ENCODE data around the gene IL17F.

IL17F gene

GRCh38 chr6:52230685-52231084 is 13.6 kb downstream of the IL17F start:
- Histone ChIP-seq H3K4me3 (ENCODE audit: low read length) (no peak overlapping the region), H4K5ac (ENCODE audit: low read length) (no peak overlapping the region), H3K23ac (ENCODE audit: low read length) (no peak overlapping the region), H3K27ac (ENCODE audit: low read depth, low read length) (no peak overlapping the region), H2AK5ac (ENCODE audit: low read length) (no peak overlapping the region), H3K27me3 (ENCODE audit: insufficient read depth, low read length, poor library complexity) (no peaks in the 10 kb centered on the region), H3K79me2 (ENCODE audit: control insufficient read depth, insufficient read depth, low read length) (no peaks in the 10 kb centered on the region), H3K9ac (ENCODE audit: low read length) (no peak overlapping the region), H2BK120ac (ENCODE audit: low read depth, low read length) (no peak overlapping the region), H2BK15ac (replicated peaks; ENCODE audit: low read depth) (no peak overlapping the region), H2BK5ac (ENCODE audit: low read length) (no peak overlapping the region), H3K79me1 (ENCODE audit: low read length) (no peaks in the 10 kb centered on the region), H3K4me2 (ENCODE audit: low read length) (no peak overlapping the region), H3K4ac (ENCODE audit: low read depth, low read length) (no peak overlapping the region), H3K4me1 (ENCODE audit: control insufficient read depth, low read depth, low read length) (no peaks in the 10 kb centered on the region), H3K56ac (ENCODE audit: low read length) (no peak overlapping the region), H4K8ac (ENCODE audit: low read depth, low read length) (no peak overlapping the region), H3K36me3 (ENCODE audit: control insufficient read depth, insufficient read depth, low read length) (no peaks in the 10 kb centered on the region), H3K18ac (ENCODE audit: low read length) (no peak overlapping the region)
- DNase-seq: no peak
- no CpG with 5 or more reads among the region's 1 CpG for WGBS (ENCODE audit: extremely low coverage, insufficient coverage, low lambda C conversion rate)

GRCh38 chr6:52227495-52227894 is 16.8 kb downstream of the IL17F start:
- Histone ChIP-seq H3K79me2 (ENCODE audit: control insufficient read depth, insufficient read depth, low read length) (no peaks in the 10 kb centered on the region), H3K79me1 (ENCODE audit: low read length) (no peaks in the 10 kb centered on the region), H2BK5ac (ENCODE audit: low read length) (no peak overlapping the region), H3K4me3 (ENCODE audit: low read length) (no peak overlapping the region), H3K23ac (ENCODE audit: low read length) (no peak overlapping the region), H3K9ac (ENCODE audit: low read length) (no peak overlapping the region), H3K56ac (ENCODE audit: low read length) (no peak overlapping the region), H3K4me2 (ENCODE audit: low read length) (no peak overlapping the region), H3K27ac (ENCODE audit: low read depth, low read length) (no peak overlapping the region), H3K4me1 (ENCODE audit: control insufficient read depth, low read depth, low read length) (no peaks in the 10 kb centered on the region), H3K4ac (ENCODE audit: low read depth, low read length) (no peak overlapping the region), H2AK5ac (ENCODE audit: low read length) (no peak overlapping the region), H4K8ac (ENCODE audit: low read depth, low read length) (no peak overlapping the region), H2BK120ac (ENCODE audit: low read depth, low read length) (no peak overlapping the region), H2BK15ac (replicated peaks; ENCODE audit: low read depth) (no peak overlapping the region), H4K5ac (ENCODE audit: low read length) (no peak overlapping the region), H3K18ac (ENCODE audit: low read length) (no peak overlapping the region), H3K36me3 (ENCODE audit: control insufficient read depth, insufficient read depth, low read length) (no peaks in the 10 kb centered on the region), H3K27me3 (ENCODE audit: insufficient read depth, low read length, poor library complexity) (no peaks in the 10 kb centered on the region)
- WGBS (ENCODE audit: extremely low coverage, insufficient coverage, low lambda C conversion rate): no CpG with 5 or more reads among the region's 1 CpG
- no peak for DNase-seq

DNA sequence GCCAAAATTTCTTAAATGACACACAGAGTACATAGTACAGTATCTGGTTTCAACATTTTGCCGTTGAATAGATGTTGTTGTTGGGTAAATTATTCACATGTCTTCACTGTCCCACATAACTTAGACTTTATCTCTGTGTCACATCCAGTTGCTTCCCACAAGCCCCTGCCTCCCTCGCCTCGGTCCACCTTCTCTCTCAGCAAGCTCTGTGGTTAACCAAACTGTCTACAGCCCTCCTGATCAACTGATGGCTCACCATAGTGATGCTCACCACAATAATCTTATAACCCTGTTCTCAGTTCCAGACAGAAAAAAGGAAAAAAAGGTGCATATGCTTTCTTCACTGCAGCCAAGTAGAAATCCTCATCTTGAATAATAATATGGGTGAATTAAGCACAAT is 23.0 kb downstream of the IL17F start:
- Histone ChIP-seq H2BK5ac (ENCODE audit: low read length) (no peak overlapping the region), H3K79me2 (ENCODE audit: control insufficient read depth, insufficient read depth, low read length) (no peaks in the 10 kb centered on the region), H3K27me3 (ENCODE audit: insufficient read depth, low read length, poor library complexity) (no peaks in the 10 kb centered on the region), H4K5ac (ENCODE audit: low read length) (no peak overlapping the region), H3K27ac (ENCODE audit: low read depth, low read length) (no peak overlapping the region), H3K36me3 (ENCODE audit: control insufficient read depth, insufficient read depth, low read length) (no peaks in the 10 kb centered on the region), H3K23ac (ENCODE audit: low read length) (no peak overlapping the region), H3K4me3 (ENCODE audit: low read length) (no peak overlapping the region), H3K4me2 (ENCODE audit: low read length) (no peak overlapping the region), H3K4ac (ENCODE audit: low read depth, low read length) (no peak overlapping the region), H3K9ac (ENCODE audit: low read length) (no peak overlapping the region), H2AK5ac (ENCODE audit: low read length) (no peak overlapping the region), H2BK120ac (ENCODE audit: low read depth, low read length) (no peak overlapping the region), H4K8ac (ENCODE audit: low read depth, low read length) (no peak overlapping the region), H3K18ac (ENCODE audit: low read length) (no peak overlapping the region), H3K79me1 (ENCODE audit: low read length) (no peaks in the 10 kb centered on the region), H2BK15ac (replicated peaks; ENCODE audit: low read depth) (no peak overlapping the region), H3K56ac (ENCODE audit: low read length) (no peak overlapping the region), H3K4me1 (ENCODE audit: control insufficient read depth, low read depth, low read length) (no peaks in the 10 kb centered on the region)
- no CpG with 5 or more reads among the region's 3 CpGs for WGBS (ENCODE audit: extremely low coverage, insufficient coverage, low lambda C conversion rate)
- DNase-seq: no peak

DNA sequence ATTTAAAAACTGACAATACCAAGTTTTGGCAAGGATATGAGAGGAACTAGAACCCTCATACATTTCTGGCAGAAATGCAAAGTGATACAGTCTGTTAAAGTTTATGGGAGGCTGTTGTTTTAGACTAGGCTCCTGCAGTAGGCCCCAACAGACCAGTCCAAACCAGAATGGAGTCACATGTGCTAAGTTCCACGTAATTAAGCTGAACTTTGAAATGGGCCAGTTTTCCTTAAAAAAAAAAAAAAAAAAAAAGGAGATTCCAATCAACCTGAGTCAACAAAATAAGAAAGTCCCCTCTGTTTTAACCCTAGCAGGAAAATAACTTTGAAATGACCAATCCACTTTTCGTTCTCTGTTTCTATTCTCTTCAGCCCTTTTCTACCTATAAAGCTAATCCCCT is 26.5 kb downstream of the IL17F start:
- H3K56ac ChIP-seq (ENCODE audit: low read length): no peak overlapping the region
- H2BK15ac ChIP-seq (replicated peaks; ENCODE audit: low read depth): no peak overlapping the region
- no peak overlapping the region for H3K23ac ChIP-seq (ENCODE audit: low read length)
- no peaks in the 10 kb centered on the region for H3K27me3 ChIP-seq (ENCODE audit: insufficient read depth, low read length, poor library complexity)
- no peaks in the 10 kb centered on the region for H3K79me2 ChIP-seq (ENCODE audit: control insufficient read depth, insufficient read depth, low read length)
- no peak overlapping the region for H3K27ac ChIP-seq (ENCODE audit: low read depth, low read length)
- no peak overlapping the region for H3K4ac ChIP-seq (ENCODE audit: low read depth, low read length)
- H3K18ac ChIP-seq (ENCODE audit: low read length): no peak overlapping the region
- H3K9ac ChIP-seq (ENCODE audit: low read length): no peak overlapping the region
- no peak overlapping the region for H3K4me3 ChIP-seq (ENCODE audit: low read length)
- no peaks in the 10 kb centered on the region for H3K36me3 ChIP-seq (ENCODE audit: control insufficient read depth, insufficient read depth, low read length)
- no peak overlapping the region for H2BK5ac ChIP-seq (ENCODE audit: low read length)
- H4K8ac ChIP-seq (ENCODE audit: low read depth, low read length): no peak overlapping the region
- no peak overlapping the region for H3K4me2 ChIP-seq (ENCODE audit: low read length)
- no peaks in the 10 kb centered on the region for H3K79me1 ChIP-seq (ENCODE audit: low read length)
- no peak overlapping the region for H4K5ac ChIP-seq (ENCODE audit: low read length)
- H3K4me1 ChIP-seq (ENCODE audit: control insufficient read depth, low read depth, low read length): no peaks in the 10 kb centered on the region
- WGBS (ENCODE audit: extremely low coverage, insufficient coverage, low lambda C conversion rate): no CpG with 5 or more reads among the region's 2 CpGs
- H2BK120ac ChIP-seq (ENCODE audit: low read depth, low read length): no peak overlapping the region
- no peak for DNase-seq
- H2AK5ac ChIP-seq (ENCODE audit: low read length): no peak overlapping the region

DNA sequence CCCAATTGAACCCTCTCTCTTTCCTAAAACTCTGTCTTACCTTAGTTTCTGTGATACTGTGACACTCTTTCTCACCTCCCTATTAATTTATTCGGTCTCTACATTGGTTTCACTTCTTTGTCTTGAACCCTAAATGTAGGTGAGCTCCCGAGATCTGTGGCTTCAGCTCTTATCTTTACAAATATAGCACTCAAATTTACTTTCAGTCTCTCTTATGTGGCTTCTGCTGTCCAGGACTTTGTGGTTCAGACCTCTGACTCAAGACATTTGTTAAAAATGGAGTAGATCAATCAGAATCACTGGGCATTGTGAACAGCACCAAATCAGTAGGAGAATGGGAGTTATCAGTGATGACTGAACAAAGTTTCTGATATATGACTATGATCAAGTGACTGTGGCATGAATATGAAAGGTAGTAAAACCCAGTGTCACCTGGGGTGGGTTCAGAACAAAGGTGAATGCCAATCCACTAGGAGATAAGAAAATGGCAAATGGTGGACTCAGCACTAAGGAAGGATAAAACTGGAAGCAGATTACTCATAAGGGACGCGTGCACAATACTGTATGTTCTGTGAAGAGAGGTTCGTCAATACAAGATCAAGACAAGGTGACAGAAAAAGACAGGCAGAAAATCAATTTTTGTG is 27.2 kb downstream of the IL17F start:
- H3K4ac ChIP-seq (ENCODE audit: low read depth, low read length): no peak overlapping the region
- H2AK5ac ChIP-seq (ENCODE audit: low read length): no peak overlapping the region
- no peaks in the 10 kb centered on the region for H3K79me2 ChIP-seq (ENCODE audit: control insufficient read depth, insufficient read depth, low read length)
- no peak overlapping the region for H4K8ac ChIP-seq (ENCODE audit: low read depth, low read length)
- H2BK5ac ChIP-seq (ENCODE audit: low read length): no peak overlapping the region
- H3K36me3 ChIP-seq (ENCODE audit: control insufficient read depth, insufficient read depth, low read length): no peaks in the 10 kb centered on the region
- H3K18ac ChIP-seq (ENCODE audit: low read length): no peak overlapping the region
- H3K4me3 ChIP-seq (ENCODE audit: low read length): no peak overlapping the region
- no peak overlapping the region for H3K56ac ChIP-seq (ENCODE audit: low read length)
- DNase-seq: no peak
- no peaks in the 10 kb centered on the region for H3K27me3 ChIP-seq (ENCODE audit: insufficient read depth, low read length, poor library complexity)
- no peak overlapping the region for H2BK120ac ChIP-seq (ENCODE audit: low read depth, low read length)
- no CpG with 5 or more reads among the region's 5 CpGs for WGBS (ENCODE audit: extremely low coverage, insufficient coverage, low lambda C conversion rate)
- H3K79me1 ChIP-seq (ENCODE audit: low read length): no peaks in the 10 kb centered on the region
- H3K23ac ChIP-seq (ENCODE audit: low read length): no peak overlapping the region
- H3K9ac ChIP-seq (ENCODE audit: low read length): no peak overlapping the region
- H3K27ac ChIP-seq (ENCODE audit: low read depth, low read length): no peak overlapping the region
- no peak overlapping the region for H3K4me2 ChIP-seq (ENCODE audit: low read length)
- no peaks in the 10 kb centered on the region for H3K4me1 ChIP-seq (ENCODE audit: control insufficient read depth, low read depth, low read length)
- H2BK15ac ChIP-seq (replicated peaks; ENCODE audit: low read depth): no peak overlapping the region
- no peak overlapping the region for H4K5ac ChIP-seq (ENCODE audit: low read length)

GRCh38 chr6:52215787-52216186 is 28.5 kb downstream of the IL17F start:
- no peak overlapping the region for H2BK15ac ChIP-seq (replicated peaks; ENCODE audit: low read depth)
- H2BK120ac ChIP-seq (ENCODE audit: low read depth, low read length): no peak overlapping the region
- no peaks in the 10 kb centered on the region for H3K79me1 ChIP-seq (ENCODE audit: low read length)
- no peak for DNase-seq
- H3K27ac ChIP-seq (ENCODE audit: low read depth, low read length): no peak overlapping the region
- no peaks in the 10 kb centered on the region for H3K79me2 ChIP-seq (ENCODE audit: control insufficient read depth, insufficient read depth, low read length)
- no peak overlapping the region for H3K4ac ChIP-seq (ENCODE audit: low read depth, low read length)
- H2AK5ac ChIP-seq (ENCODE audit: low read length): no peak overlapping the region
- H2BK5ac ChIP-seq (ENCODE audit: low read length): no peak overlapping the region
- no peak overlapping the region for H4K5ac ChIP-seq (ENCODE audit: low read length)
- no peak overlapping the region for H3K9ac ChIP-seq (ENCODE audit: low read length)
- H3K18ac ChIP-seq (ENCODE audit: low read length): no peak overlapping the region
- no peak overlapping the region for H3K56ac ChIP-seq (ENCODE audit: low read length)
- no peaks in the 10 kb centered on the region for H3K27me3 ChIP-seq (ENCODE audit: insufficient read depth, low read length, poor library complexity)
- H3K4me1 ChIP-seq (ENCODE audit: control insufficient read depth, low read depth, low read length): no peaks in the 10 kb centered on the region
- H3K23ac ChIP-seq (ENCODE audit: low read length): no peak overlapping the region
- no peak overlapping the region for H3K4me2 ChIP-seq (ENCODE audit: low read length)
- no peak overlapping the region for H4K8ac ChIP-seq (ENCODE audit: low read depth, low read length)
- no peak overlapping the region for H3K4me3 ChIP-seq (ENCODE audit: low read length)
- no peaks in the 10 kb centered on the region for H3K36me3 ChIP-seq (ENCODE audit: control insufficient read depth, insufficient read depth, low read length)
